ENCODE data around the gene SDR42E1. TPM values are rescaled to one million over a fixed set of nuclear protein-coding genes. Genes with fewer than 3 reads are reported as not detected.

The SDR42E1 gene
- total and polyA plus RNA-seq, 9 of the 15 experiments (the other 6 are each of a cell fraction or from before 2014, with no cell fraction given): 0.13 to 1.3 (median 0.42) TPM

- TF ChIP-seq E2F5 (CRISPR knock-in tag; IDR thresholded peaks at IDR 0.05) (no peak), TCF7 (IDR thresholded peaks at IDR 0.05; ENCODE audit: borderline replicate concordance) (peak; percentile 67; the same call in 1 of the 2 replicates), ZFP91 (CRISPR knock-in tag; IDR thresholded peaks at IDR 0.05) (no peak), PYGO2 (tag; IDR thresholded peaks at IDR 0.05) (no peak), GTF2E2 (tag; IDR thresholded peaks at IDR 0.05) (no peak), CTCF (IDR thresholded peaks at IDR 0.05 in 2 of 3, conservative IDR thresholded peaks at IDR 0.05 in 1 of 3; ENCODE audit: insufficient read depth in 2 of 3, low read depth in 1 of 3, low read length in 3 of 3) (peak in 1 of 3 experiments; percentile 36; a peak in 2 of 6 replicates), MTF1 (CRISPR knock-in tag; IDR thresholded peaks at IDR 0.05; ENCODE audit: borderline replicate concordance) (no peak), CBX8 (IDR thresholded peaks at IDR 0.05; ENCODE audit: borderline replicate concordance, extremely low read depth, low read depth, low read length, poor library complexity, severe bottlenecking) (no peak), ARID3B (CRISPR knock-in tag; IDR thresholded peaks at IDR 0.05; ENCODE audit: borderline replicate concordance) (no peak), PKNOX1 (IDR thresholded peaks at IDR 0.05) (peak; percentile 52; the same call in 1 of the 2 replicates), ZNF511 (CRISPR knock-in tag; IDR thresholded peaks at IDR 0.05) (no peak), TARDBP (IDR thresholded peaks at IDR 0.05) (no peak), CBFA2T3 (IDR thresholded peaks at IDR 0.05) (0 out of 2 replicates have a peak, but pooled peaks have one; percentile 15), HNRNPK (IDR thresholded peaks at IDR 0.05; ENCODE audit: low read depth, low read length, poor library complexity, severe bottlenecking) (no peak)
Observed at GRCh38 chr16:81939164-81940056, 71.9 kb downstream of the SDR42E1 start (continued).
